Motor neuron (in vitro differentiated cells): Measurements from ENCODE around the gene SEC14L2. TPM values are rescaled to one million over a fixed set of nuclear protein-coding genes. Genes with fewer than 3 reads are reported as not detected.
"Not testable (repeated sequence)": the region's sequence is repeated elsewhere in the genome, so short reads cannot be mapped to it uniquely, and the experiment has no call there.

ENCODE experiments used
- ATAC-seq, 8 experiments: fragments of 200-7000 bp; cut with Tn5 transposase; replicated peaks in 6 of 8; 2 replicates each; pipeline ENCODE4 v1.8.0; 2021; ENCODE audit warnings: mild to moderate bottlenecking in 8 of 8, moderate library complexity in 8 of 8
- H3K27ac ChIP-seq, 2 donors: fragments of 250-450 bp; sonication (Bioruptor Pico); 2 replicates each; pipeline ENCODE4 v1.9.0; 2021; ENCODE audit warnings: antibody characterized with exemption in 2 of 2, mild to moderate bottlenecking in 2 of 2, moderate library complexity in 1 of 2
- H3K4me1 ChIP-seq, 2 donors: fragments of 250-450 bp; sonication (Bioruptor Pico); replicated peaks in 1 of 2; 2 replicates each; pipeline ENCODE4 v1.6.1; 2021; ENCODE audit warnings: antibody characterized with exemption in 2 of 2, mild to moderate bottlenecking in 2 of 2, moderate library complexity in 1 of 2
- H3K4me3 ChIP-seq, 5 donors: fragments of 250-450 bp; sonication (Bioruptor Pico); 2 replicates each; pipeline ENCODE4 v1.9.0; 2021; ENCODE audit warnings: antibody characterized with exemption in 5 of 5, mild to moderate bottlenecking in 5 of 5, moderate library complexity in 4 of 5
- WGBS, 10 experiments: fragments of 450-650 bp; shearing (Covaris generic); methylation state at CpG; one replicate each; pipeline ENCODE4 v1.0.0; 2022; 5-methylcytosine and 5-hydroxymethylcytosine counted together
- in situ Hi-C, 9 experiments: fragments of 400-800 bp; cut with MboI; loops; one replicate each; pipeline ENCODE4 v1.15.0; 2021; ENCODE audit warnings: low sequenced_read_pairs in 9 of 9, low pct_unique_long_range_greater_than_20kb in 2 of 9; ENCODE audit not compliant: unreplicated experiment in 9 of 9
- total RNA-seq, 8 experiments: library from RNA; unstranded; fragments of 300-600 nt; gene quantifications; 2 replicates each; pipeline versions ENCODE4 v1.2.3 to v1.2.4, GENCODE V29; 2022

SEC14L2 gene
- total RNA-seq, 8 experiments from 2014 or later = 2.0 to 17.3 (median 7.5) TPM

DNA sequence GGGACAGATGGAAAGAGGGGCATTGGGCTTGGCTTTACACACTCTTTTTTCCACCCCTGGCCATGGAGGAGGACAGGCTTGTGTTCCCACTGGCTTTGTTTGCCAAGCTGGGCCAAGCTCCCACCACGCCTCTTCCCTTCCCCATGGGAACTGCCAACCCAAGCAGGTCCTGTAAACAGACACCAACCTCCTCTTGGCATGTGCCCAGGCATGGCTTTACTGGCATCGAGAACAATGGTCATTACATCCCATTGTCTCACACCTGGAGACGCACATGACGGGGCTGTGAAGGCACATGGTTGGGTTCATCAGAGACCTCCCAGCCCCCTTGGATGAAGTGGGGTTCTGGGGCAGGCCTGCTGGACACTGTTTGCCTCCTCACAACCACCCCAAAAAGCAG lies 63.3 kb downstream of the SEC14L2 start:
- Histone ChIP-seq H3K4me3 (no peak overlapping the region), H3K4me1 (no peaks in the 10 kb centered on the region), H3K27ac (no peak overlapping the region)
- WGBS, 10 experiments = 67 to 80% (median 80%) methylated on average over 1 to 3 of the region's 4 CpGs; no CpG with 5 or more reads in 7 of the 10 experiments
- in situ Hi-C loops = no loop called here
- no peak for ATAC-seq

DNA sequence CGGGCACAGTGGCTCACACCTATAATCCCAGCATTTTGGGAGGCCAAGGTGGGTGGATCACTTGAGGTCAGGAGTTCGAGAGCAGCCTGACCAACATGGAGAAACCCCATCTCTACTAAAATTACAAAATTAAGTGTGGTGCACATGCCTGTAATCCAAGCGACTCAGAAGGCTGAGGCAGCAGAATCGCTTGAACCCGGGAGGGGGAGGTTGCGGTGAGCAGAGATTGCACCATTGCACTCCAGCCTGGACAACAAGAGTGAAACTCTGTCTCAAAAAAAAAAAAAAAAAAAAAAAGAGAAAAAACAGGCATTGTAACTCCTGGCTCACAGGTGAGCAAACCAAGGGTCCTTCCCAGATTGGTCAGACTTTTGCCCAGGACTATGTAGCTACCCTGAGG lies 63.7 kb downstream of the SEC14L2 start:
- H3K27ac ChIP-seq, in situ Hi-C loops, ATAC-seq, H3K4me3 ChIP-seq, H3K4me1 ChIP-seq: not testable (repeated sequence)
- WGBS, 10 experiments = 37 to 100% (median 60%) methylated on average over 1 to 6 of the region's 6 CpGs; no CpG with 5 or more reads in 3 of the 10 experiments

DNA sequence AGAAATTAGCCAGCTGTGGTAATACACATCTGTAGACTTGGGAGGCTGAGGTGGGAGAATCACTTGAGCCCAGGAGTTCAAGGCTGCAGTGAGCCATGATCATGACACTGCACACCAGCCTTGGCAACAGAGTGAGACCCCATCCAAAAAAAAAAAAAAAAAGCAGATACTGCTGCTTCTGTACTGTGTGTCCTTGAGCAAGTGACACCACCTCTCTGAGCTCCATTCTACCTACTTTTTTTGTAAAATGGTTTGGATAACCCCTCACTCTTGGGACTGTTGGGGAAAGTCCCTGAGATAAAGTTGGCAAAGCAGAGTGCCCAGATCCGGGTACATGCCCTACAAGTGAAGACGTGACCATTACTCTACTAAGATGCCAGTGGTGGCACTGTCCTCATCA lies 72.3 kb downstream of the SEC14L2 start:
- no peak for ATAC-seq
- no peak overlapping the region for H3K4me3 ChIP-seq
- no peaks in the 10 kb centered on the region for H3K4me1 ChIP-seq
- in situ Hi-C loops = no loop called here
- H3K27ac ChIP-seq = no peak overlapping the region
- 0 to 50% (median 33%) methylated on average over 1 to 2 of the region's 2 CpGs; no CpG with 5 or more reads in 7 of the 10 experiments for WGBS, 10 experiments

DNA sequence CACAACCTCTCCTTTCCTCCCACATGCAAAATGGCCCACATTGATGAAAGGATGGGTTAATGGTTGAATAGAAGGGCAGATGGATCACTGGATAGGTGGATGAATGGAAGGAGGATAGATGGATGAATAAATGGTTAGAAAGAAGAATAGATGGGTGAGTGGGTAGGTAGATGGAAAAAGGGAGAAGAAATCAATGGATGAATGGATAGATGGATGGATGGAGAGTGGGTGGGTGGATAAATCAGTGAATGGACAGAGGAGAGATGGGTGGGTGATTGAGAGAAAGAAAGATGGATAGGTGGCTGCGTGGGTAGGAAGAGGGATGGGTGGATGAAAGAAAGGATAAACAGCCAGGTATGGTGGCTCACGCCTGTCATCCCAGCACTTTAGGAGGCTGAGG lies 73.8 kb downstream of the SEC14L2 start:
- Histone ChIP-seq H3K4me1 (no peaks in the 10 kb centered on the region), H3K27ac (no peak overlapping the region), H3K4me3 (no peak overlapping the region)
- ATAC-seq = no peak
- 27 to 100% (median 46%) methylated on average over 1 to 2 of the region's 2 CpGs; no CpG with 5 or more reads in 1 of the 10 experiments for WGBS, 10 experiments
- in situ Hi-C loops = no loop called here

DNA sequence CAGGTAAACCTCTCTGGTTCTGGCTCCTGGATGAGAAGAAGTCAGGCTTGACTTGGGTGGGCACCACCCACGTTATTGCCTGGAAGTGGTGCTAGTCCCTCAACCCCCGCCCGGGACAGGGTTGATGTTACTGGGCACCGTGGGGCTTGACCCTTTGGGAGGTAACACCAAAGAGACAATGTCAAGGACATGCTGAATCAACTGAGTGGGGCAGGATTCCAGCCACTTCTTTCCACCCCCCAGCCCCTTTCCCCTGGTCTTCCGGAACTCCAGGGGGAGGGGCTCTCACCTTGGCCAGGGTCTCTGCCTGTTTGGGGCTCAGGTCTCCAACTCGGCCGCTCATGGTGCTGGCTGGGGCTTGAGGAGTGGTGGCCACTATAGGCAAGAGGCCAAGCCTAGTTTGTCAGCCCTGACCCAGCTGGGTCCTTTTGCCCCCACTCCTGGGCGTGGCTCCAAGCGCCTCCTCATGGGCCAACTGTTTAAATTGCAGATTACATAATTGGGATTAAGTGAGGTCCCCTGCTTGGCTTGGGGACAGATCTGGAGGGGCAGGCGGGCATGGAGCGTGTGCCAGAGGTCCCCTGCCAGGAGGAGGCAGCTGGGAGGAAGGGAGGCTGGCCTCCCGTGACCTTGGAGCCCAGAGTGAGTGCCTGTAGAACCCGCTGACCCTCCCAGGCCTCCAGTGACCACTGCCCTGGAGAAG lies 74.9 kb downstream of the SEC14L2 start, which contains the start of gene SEC14L3:
Gene SEC14L3, minus strand, starts transcription at position 402 of the 703 bp plus-strand sequence. Its CDS starts 59 bp downstream, at position 343.
- WGBS, 10 experiments = 0 to 100% (median 60%) methylated on average over 1 to 5 of the region's 13 CpGs; no CpG with 5 or more reads in 6 of the 10 experiments
- Histone ChIP-seq H3K27ac (no peak within 1 kb of the TSS), H3K4me1 (no peaks in the 10 kb centered on the region), H3K4me3 (no peak within 1 kb of the TSS)
- no peak for ATAC-seq
- in situ Hi-C loops = no loop called here

DNA sequence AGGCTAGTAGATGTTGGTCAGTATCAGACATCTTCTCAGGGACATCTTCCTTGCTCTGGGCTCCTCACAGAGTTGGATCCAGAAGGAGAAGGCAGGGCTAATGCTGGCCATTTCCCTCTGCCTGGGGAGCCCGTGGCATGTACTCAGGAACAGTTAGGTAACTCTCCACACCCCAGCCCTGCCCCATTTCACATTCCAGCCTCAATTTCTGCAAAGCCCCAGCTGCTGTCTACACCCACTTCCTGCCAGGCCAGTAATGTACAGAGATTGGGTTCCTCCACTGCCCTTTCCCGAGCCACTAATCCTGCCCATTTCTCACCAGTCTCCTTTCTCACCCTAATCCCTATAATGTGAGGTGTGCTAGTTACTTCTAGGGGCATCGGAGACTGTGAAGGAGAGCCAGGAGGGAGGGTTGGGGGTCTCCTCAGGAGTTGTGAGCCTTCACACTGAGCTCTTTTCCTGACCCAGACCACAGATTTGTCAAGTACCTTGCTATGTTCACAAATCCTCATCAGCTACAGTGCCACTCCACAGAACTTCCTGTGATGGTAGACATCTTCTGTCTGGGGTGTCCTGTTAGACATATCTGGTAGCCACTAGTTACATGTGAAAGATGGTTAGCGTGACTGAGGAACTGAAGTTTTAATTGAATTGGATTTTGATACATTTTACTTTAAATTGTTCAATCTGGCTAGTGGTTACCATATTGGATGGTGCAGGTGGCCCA lies 76.3 kb downstream of the SEC14L2 start:
- no peak overlapping the region for H3K4me3 ChIP-seq
- no peak overlapping the region for H3K27ac ChIP-seq
- H3K4me1 ChIP-seq = no peaks in the 10 kb centered on the region
- 0 to 100% (median 50%) methylated on average over 1 to 3 of the region's 4 CpGs; no CpG with 5 or more reads in 3 of the 10 experiments for WGBS, 10 experiments
- no peak for ATAC-seq
- in situ Hi-C loops = no loop called here

DNA sequence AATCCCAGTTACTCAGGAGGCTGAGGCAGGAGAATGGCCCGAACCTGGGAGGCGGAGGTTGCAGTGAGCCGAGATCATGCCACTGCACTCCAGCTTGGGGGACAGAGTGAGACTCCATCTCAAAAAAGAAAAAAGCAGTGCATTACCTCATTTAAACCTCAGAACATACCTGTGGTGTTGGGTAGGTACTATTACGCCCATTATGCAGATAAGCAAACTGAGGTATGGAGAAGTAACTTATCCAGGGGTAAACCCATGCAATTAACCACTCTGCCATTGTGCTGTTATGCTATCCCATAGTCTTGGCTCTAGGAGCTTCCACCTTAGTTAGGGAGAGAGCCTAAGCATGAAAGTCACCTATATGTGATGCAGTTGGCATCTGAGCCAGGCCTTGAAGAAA lies 77.3 kb downstream of the SEC14L2 start:
- ATAC-seq = no peak
- no peaks in the 10 kb centered on the region for H3K4me1 ChIP-seq
- no peak overlapping the region for H3K27ac ChIP-seq
- in situ Hi-C loops = no loop called here
- H3K4me3 ChIP-seq = no peak overlapping the region
- 20 to 100% (median 80%) methylated on average over 1 to 2 of the region's 4 CpGs; no CpG with 5 or more reads in 2 of the 10 experiments for WGBS, 10 experiments

Other genes starting within 250 kb of the SEC14L2 start
- gene LIF, start 150.3 kb upstream of the SEC14L2 start, total RNA-seq = 10 to 100 TPM in 2 of 8 experiments, 1 to 10 TPM in 4, under 1 TPM in 2; 0.81 to 14.8 (median 4.3) TPM
- gene OSM, start 130.2 kb upstream of the SEC14L2 start, total RNA-seq = under 1 TPM in 5 of 8 experiments, not detected in 3; 0.08 to 0.71 (median 0.23) TPM
- 10 to 100 TPM in 2 of 8 experiments, 1 to 10 TPM in 6; 1.7 to 13.6 (median 7.0) TPM for gene CASTOR1, start 107.5 kb upstream of the SEC14L2 start, total RNA-seq
- 10 to 100 TPM in 5 of 8 experiments, 1 to 10 TPM in 3; 5.8 to 17.8 (median 10.6) TPM for gene TBC1D10A, start 70.1 kb upstream of the SEC14L2 start, total RNA-seq
- gene SF3A1, start 40.1 kb upstream of the SEC14L2 start, total RNA-seq = 10 to 100 TPM; 20.5 to 81.4 (median 34.6) TPM
- 10 to 100 TPM in 1 of 8 experiments, 1 to 10 TPM in 7; 2.0 to 12.8 (median 3.9) TPM for gene CCDC157, start 40.0 kb upstream of the SEC14L2 start, total RNA-seq
- 10 to 100 TPM in 7 of 8 experiments, 1 to 10 TPM in 1; 9.5 to 22.9 (median 17.3) TPM for gene RNF215, start 9.6 kb upstream of the SEC14L2 start, total RNA-seq
- 10 to 100 TPM in 6 of 8 experiments, 1 to 10 TPM in 2; 4.2 to 36.6 (median 20.4) TPM for gene MTFP1, start 28.8 kb downstream of the SEC14L2 start, total RNA-seq
- under 1 TPM in 3 of 8 experiments, not detected in 5; 0.20 to 0.38 (median 0.35) TPM for gene SEC14L3, start 75.0 kb downstream of the SEC14L2 start, total RNA-seq
- under 1 TPM in 2 of 8 experiments, not detected in 6; 0.14 to 0.24 TPM for gene SEC14L4, start 108.7 kb downstream of the SEC14L2 start, total RNA-seq
- 1 to 10 TPM in 1 of 8 experiments, under 1 TPM in 6, not detected in 1; 0.05 to 2.6 (median 0.18) TPM for gene SEC14L6, start 149.7 kb downstream of the SEC14L2 start, total RNA-seq
- gene GAL3ST1, start 177.6 kb downstream of the SEC14L2 start, total RNA-seq = 1 to 10 TPM in 5 of 8 experiments, under 1 TPM in 1, not detected in 2; 0.91 to 2.9 (median 1.7) TPM
- gene PES1, start 194.9 kb downstream of the SEC14L2 start, total RNA-seq = 100 to 1,000 TPM in 4 of 8 experiments, 10 to 100 TPM in 4; 78.6 to 142 (median 105) TPM
- gene TCN2, start 210.2 kb downstream of the SEC14L2 start, total RNA-seq = 10 to 100 TPM in 3 of 8 experiments, 1 to 10 TPM in 5; 1.8 to 70.6 (median 7.9) TPM
- 1 to 10 TPM in 7 of 8 experiments, under 1 TPM in 1; 0.22 to 7.6 (median 2.9) TPM for gene SLC35E4, start 238.8 kb downstream of the SEC14L2 start, total RNA-seq